Measurements from ENCODE around the gene ADRA2C. TPM values are rescaled to one million over a fixed set of nuclear protein-coding genes. Genes with fewer than 3 reads are reported as not detected.

Gene ADRA2C
- polyA plus RNA-seq, 1 of the 3 experiments (the other 2 are of a cell fraction): 0.15 TPM

GRCh38 chr4:3769642-3770184 is 3.5 kb downstream of the ADRA2C start (continued):
- TF ChIP-seq SIN3A (IDR thresholded peaks at IDR 0.05; ENCODE audit: borderline replicate concordance, low read depth, low read length) (no peak), CHD2 (IDR thresholded peaks at IDR 0.05; ENCODE audit: low read length, partially characterized antibody) (no peak), GATA2 (CRISPR knock-in tag; IDR thresholded peaks at IDR 0.05) (no peak), SMC3 (IDR thresholded peaks at IDR 0.05; ENCODE audit: low read depth, low read length) (no peak)
- TF ChIP-seq, protein P1, sequence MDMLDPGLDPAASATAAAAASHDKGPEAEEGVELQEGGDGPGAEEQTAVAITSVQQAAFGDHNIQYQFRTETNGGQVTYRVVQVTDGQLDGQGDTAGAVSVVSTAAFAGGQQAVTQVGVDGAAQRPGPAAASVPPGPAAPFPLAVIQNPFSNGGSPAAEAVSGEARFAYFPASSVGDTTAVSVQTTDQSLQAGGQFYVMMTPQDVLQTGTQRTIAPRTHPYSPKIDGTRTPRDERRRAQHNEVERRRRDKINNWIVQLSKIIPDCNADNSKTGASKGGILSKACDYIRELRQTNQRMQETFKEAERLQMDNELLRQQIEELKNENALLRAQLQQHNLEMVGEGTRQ (IDR thresholded peaks at IDR 0.05; ENCODE audit: borderline replicate concordance, low read depth, low read length): no peak

DNA sequence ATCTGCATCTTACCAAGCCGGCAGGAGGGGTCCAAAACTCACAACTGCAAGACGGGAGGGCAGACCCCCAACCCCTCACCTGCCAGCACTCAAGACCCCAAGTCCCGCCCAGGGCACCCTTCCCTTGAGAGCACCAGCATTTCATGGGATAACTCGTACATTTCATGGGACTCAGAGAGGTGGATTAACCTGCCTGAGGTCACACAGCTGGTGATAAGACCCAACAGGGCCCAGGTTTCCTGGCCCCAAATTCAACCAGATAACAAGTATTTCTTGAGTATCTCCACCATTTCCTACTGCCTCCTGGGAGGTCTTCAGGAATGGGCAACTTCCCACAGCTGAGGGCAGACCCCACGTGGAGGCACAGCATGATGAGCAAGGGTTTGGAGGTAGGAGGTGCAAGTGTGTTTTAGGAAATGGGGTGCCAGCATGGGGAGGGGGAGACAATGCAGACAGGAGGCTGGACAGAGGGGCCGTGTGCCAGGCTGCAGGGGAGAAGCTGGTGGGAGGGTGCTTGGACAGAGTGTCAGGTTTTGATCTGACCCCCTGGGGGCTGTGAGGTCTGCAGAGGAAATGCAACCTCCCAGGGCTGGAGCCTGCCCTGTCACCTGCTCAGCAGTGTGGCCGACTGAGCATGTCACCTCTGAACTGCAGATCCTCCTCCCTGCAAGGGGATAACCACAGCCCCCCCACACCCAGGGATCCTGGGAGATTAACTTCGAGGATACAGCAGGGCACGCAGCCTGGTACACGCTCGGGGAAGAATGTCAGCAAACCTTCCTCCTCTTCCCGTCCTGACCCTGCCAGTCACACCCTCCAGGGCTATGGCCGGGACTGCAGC is 4.4 kb downstream of the ADRA2C start:
- Histone ChIP-seq H3K9me2 (no peaks in the 10 kb centered on the region), H3K27me3 (ENCODE audit: insufficient read depth) (no peaks in the 10 kb centered on the region), H3K4me3 (ENCODE audit: low read depth in 2 of 2, low read length in 1 of 2) (no peak overlapping the region), H3K36me3 (replicated peaks in 1 of 2; ENCODE audit: control insufficient read depth in 1 of 2, insufficient read depth in 2 of 2, low read length in 1 of 2) (no peaks in the 10 kb centered on the region), H3K9ac (no peak overlapping the region), H3K9me3 (no peaks in the 10 kb centered on the region), H3K4me1 (ENCODE audit: control insufficient read depth in 1 of 2, insufficient read depth in 2 of 2, low read depth in 1 of 2, low read length in 1 of 2) (peaks cover 0 to 17% of the 10 kb centered on the region in 2 experiments; a peak in 1 of 4 replicates), H3K79me2 (ENCODE audit: insufficient read depth) (no peaks in the 10 kb centered on the region), H3K4me2 (no peak overlapping the region), H3K27ac (ENCODE audit: low read depth in 2 of 2, low read length in 1 of 2) (no peak overlapping the region), H3F3A (replicated peaks; ENCODE audit: insufficient read depth) (no peaks in the 10 kb centered on the region), H2AFZ (ENCODE audit: low read depth) (no peak overlapping the region), H4K20me1 (ENCODE audit: insufficient read depth) (no peaks in the 10 kb centered on the region)
- TF ChIP-seq YY1 (IDR thresholded peaks at IDR 0.05; ENCODE audit: low read depth): no peak
- TF ChIP-seq MEF2A (IDR thresholded peaks at IDR 0.05; ENCODE audit: borderline replicate concordance, low read depth): no peak
- no peak for TF ChIP-seq NFIC (IDR thresholded peaks at IDR 0.05; ENCODE audit: borderline replicate concordance)
- no peak for TF ChIP-seq RFX5 (IDR thresholded peaks at IDR 0.05; ENCODE audit: low read length)
- no peak for TF ChIP-seq ZBTB33 (IDR thresholded peaks at IDR 0.05; ENCODE audit: borderline replicate concordance, low read depth)
- TF ChIP-seq SMC3 (IDR thresholded peaks at IDR 0.05; ENCODE audit: low read depth, low read length): no peak
- no peak for TF ChIP-seq NRF1 (IDR thresholded peaks at IDR 0.05; ENCODE audit: low read depth, low read length)
- no peak for TF ChIP-seq RCOR1 (IDR thresholded peaks at IDR 0.05; ENCODE audit: low read length)
- 19% methylated on average over 3 of the region's 13 CpGs for WGBS (ENCODE audit: low lambda C conversion rate)
- POLR2A ChIA-PET: no interaction called here
- no peak for DNase-seq
- CTCF ChIA-PET: interaction anchor here (1.2 to 7.0 kb wide), 4 partner anchors 9 to 110 kb away, joined by 3 to 179 read pairs (median 20); no protein-coding TSS in a partner anchor
